ENCODE results near the gene MED14. TPM values are rescaled to one million over a fixed set of nuclear protein-coding genes. Genes with fewer than 3 reads are reported as not detected.

MED14 gene
- total RNA-seq, 1 experiment from 2014 or later: 136 TPM

DNA sequence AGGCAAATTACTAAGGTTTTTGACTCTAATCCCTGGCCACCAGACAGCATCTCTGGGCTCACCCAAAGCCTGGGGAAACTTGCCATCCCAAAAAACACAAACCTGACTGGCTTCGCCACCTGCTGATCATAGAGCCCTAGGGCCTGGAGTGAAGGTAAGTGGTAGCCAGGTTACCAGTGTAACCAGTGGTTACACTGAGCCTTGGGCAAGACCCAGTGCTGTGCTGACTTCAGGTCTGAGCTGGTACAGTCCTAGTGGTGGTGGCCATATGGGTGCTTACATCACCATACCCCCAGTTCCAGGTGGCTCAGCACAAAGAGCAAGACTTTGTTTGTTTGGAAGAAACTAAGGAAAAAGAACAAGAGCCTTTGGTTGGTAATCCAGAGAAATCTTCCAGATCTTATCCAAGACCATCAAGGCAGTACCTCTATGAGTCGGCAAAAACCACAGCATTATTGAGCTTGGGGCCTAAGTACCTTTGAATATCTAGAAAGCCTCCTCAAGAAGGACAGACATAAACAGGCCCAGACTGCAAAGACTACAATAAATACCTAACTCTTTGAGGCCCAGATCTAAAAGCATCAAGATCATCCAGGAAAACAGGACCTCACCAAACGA, 13.7 kb downstream of the MED14 start:
- Histone ChIP-seq H3K14ac (ENCODE audit: insufficient read depth, low read length) (no peak overlapping the region), H3K56ac (ENCODE audit: insufficient read length, low read depth, low read length) (no peak overlapping the region), H3K4ac (ENCODE audit: low read depth, low read length) (no peak overlapping the region), H3K79me1 (ENCODE audit: insufficient read depth, low read depth, low read length, poor library complexity, severe bottlenecking) (no peaks in the 10 kb centered on the region), H4K8ac (replicated peaks; ENCODE audit: insufficient read length, low read depth, low read length) (no peak overlapping the region), H2BK5ac (ENCODE audit: insufficient read length, low read length) (no peak overlapping the region), H4K91ac (ENCODE audit: insufficient read length, low read depth, low read length) (no peak overlapping the region), H3K23me2 (ENCODE audit: insufficient read length, low read depth, low read length, poor library complexity, severe bottlenecking) (no peaks in the 10 kb centered on the region), H3K9me3 (ENCODE audit: control insufficient read depth, low read depth, low read length) (no peaks in the 10 kb centered on the region), H2BK20ac (ENCODE audit: low read depth, low read length, poor library complexity, severe bottlenecking) (no peak overlapping the region), H2BK15ac (ENCODE audit: low read depth, low read length) (no peak overlapping the region), H3K79me2 (ENCODE audit: insufficient read depth, low read length) (peaks cover 11% of the 10 kb centered on the region; the same call in 1 of the 2 replicates), H3K4me1 (ENCODE audit: insufficient read depth, low read length) (no peaks in the 10 kb centered on the region), H2AK5ac (ENCODE audit: insufficient read length, low read length) (no peak overlapping the region), H4K20me1 (ENCODE audit: control insufficient read depth, insufficient read depth, insufficient read length) (no peaks in the 10 kb centered on the region), H2BK120ac (ENCODE audit: low read depth, low read length, poor library complexity, severe bottlenecking) (no peak overlapping the region), H4K5ac (ENCODE audit: insufficient read length, low read depth, low read length) (no peak overlapping the region), H2BK12ac (ENCODE audit: insufficient read length, low read depth, low read length) (no peak overlapping the region), H3K18ac (ENCODE audit: insufficient read length, low read depth, low read length) (no peak overlapping the region), H3T11ph (ENCODE audit: low read length) (no peak overlapping the region), H3K27ac (ENCODE audit: insufficient read length, low read depth, low read length) (no peak overlapping the region), H3K9ac (ENCODE audit: extremely low read depth, insufficient read length, low read length) (no peak overlapping the region), H3K27me3 (ENCODE audit: insufficient read depth, low read length) (no peaks in the 10 kb centered on the region), H2AFZ (ENCODE audit: low read length) (no peak overlapping the region), H3K23ac (ENCODE audit: insufficient read length, low read depth, low read length) (no peak overlapping the region), H3K4me2 (ENCODE audit: insufficient read depth, insufficient read length, low read length) (no peak overlapping the region)
- TF ChIP-seq, protein P1, sequence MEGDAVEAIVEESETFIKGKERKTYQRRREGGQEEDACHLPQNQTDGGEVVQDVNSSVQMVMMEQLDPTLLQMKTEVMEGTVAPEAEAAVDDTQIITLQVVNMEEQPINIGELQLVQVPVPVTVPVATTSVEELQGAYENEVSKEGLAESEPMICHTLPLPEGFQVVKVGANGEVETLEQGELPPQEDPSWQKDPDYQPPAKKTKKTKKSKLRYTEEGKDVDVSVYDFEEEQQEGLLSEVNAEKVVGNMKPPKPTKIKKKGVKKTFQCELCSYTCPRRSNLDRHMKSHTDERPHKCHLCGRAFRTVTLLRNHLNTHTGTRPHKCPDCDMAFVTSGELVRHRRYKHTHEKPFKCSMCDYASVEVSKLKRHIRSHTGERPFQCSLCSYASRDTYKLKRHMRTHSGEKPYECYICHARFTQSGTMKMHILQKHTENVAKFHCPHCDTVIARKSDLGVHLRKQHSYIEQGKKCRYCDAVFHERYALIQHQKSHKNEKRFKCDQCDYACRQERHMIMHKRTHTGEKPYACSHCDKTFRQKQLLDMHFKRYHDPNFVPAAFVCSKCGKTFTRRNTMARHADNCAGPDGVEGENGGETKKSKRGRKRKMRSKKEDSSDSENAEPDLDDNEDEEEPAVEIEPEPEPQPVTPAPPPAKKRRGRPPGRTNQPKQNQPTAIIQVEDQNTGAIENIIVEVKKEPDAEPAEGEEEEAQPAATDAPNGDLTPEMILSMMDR (conservative IDR thresholded peaks at IDR 0.05): no peak
- no peak overlapping the region for H3K4me3 Mint-ChIP-seq
- DNase-seq: no peak
- no peaks in the 10 kb centered on the region for H3K27me3 Mint-ChIP-seq (ENCODE audit: low read depth)
- peak overlapping the region in 2 of 3 experiments; percentile 39 to 69; a peak in 4 of 7 replicates for H3K27ac Mint-ChIP-seq
- WGBS (ENCODE audit: extremely low coverage, insufficient read length, low lambda C conversion rate): no CpG with 5 or more reads among the region's 3 CpGs
- H3K4me1 Mint-ChIP-seq: peaks cover 10 to 32% of the 10 kb centered on the region in 2 experiments
- peaks cover 51 to 54% of the 10 kb centered on the region in 2 experiments for H3K9me3 Mint-ChIP-seq
- peaks cover 39 to 83% (median 78%) of the 10 kb centered on the region in 3 experiments for H3K36me3 Mint-ChIP-seq (ENCODE audit: insufficient read depth in 1 of 3, low read depth in 3 of 3)

Data from H9 (cell line).